Naive thymus-derived CD4-positive, alpha-beta T cell (primary cell): ENCODE data around the gene DNM1L. TPM values are rescaled to one million over a fixed set of nuclear protein-coding genes. Genes with fewer than 3 reads are reported as not detected.
A peak's percentile ranks its signal among the peaks of the same experiment; 100 is the strongest.

Experiments used
- ATAC-seq: fragments of 150-1000 bp; cut with Tn5 transposase; 2 replicates; pipeline ENCODE4 v1.10.0; 2021; ENCODE audit warnings: mild to moderate bottlenecking, moderate library complexity
- CTCF ChIA-PET: fragments of 350-600 bp; sonication (Branson Sonifier 250); formaldehyde crosslinking; loops from one replicate; lab custom pipeline; 2021; ENCODE audit warnings: antibody characterized with exemption; lab: Charles Lee
- POLR2A ChIA-PET: fragments of 350-600 bp; sonication (Branson Sonifier 250); formaldehyde crosslinking; loops from one replicate; lab custom pipeline; 2021; ENCODE audit warnings: antibody characterized with exemption, inconsistent platforms; lab: Charles Lee
- DNase-seq, 9 donors: peaks; one replicate each; pipeline versions ENCODE4 v3.0.0 to v3.0.0-alpha.2; 2020 to 2022; ENCODE audit warnings: mixed read lengths in 1 of 9
- H3K27ac ChIP-seq: one replicate; pipeline ENCODE4 v1.7.0; 2013; ENCODE audit warnings: mild to moderate bottlenecking, low read depth, low read length, moderate library complexity
- H3K27me3 ChIP-seq, 2 donors: one replicate each; pipeline ENCODE4 v1.7.0; 2013; ENCODE audit warnings: low read length in 2 of 2, mild to moderate bottlenecking in 2 of 2, moderate library complexity in 2 of 2; ENCODE audit not compliant: control insufficient read depth in 2 of 2, insufficient read depth in 2 of 2
- H3K36me3 ChIP-seq, 3 experiments: 1 replicate in 2 of 3; 2 replicates in 1 of 3; pipeline ENCODE4 v1.7.0; 2013; ENCODE audit warnings: low read length in 3 of 3, mild to moderate bottlenecking in 3 of 3, moderate library complexity in 1 of 3; ENCODE audit not compliant: insufficient read depth in 3 of 3, control insufficient read depth in 2 of 3
- H3K4me1 ChIP-seq, 2 donors: one replicate each; pipeline ENCODE4 v1.7.0; 2013; ENCODE audit warnings: low read length in 2 of 2, mild to moderate bottlenecking in 2 of 2, moderate library complexity in 1 of 2; ENCODE audit not compliant: control insufficient read depth in 2 of 2, insufficient read depth in 2 of 2
- H3K4me3 ChIP-seq: 2 replicates; pipeline ENCODE4 v1.7.0; 2013; ENCODE audit warnings: mild to moderate bottlenecking, low read length
- H3K9me3 ChIP-seq, 3 experiments: 1 replicate in 2 of 3; 2 replicates in 1 of 3; pipeline ENCODE4 v1.7.0; 2013; ENCODE audit warnings: low read length in 3 of 3; ENCODE audit not compliant: control insufficient read depth in 2 of 3
- H3K27ac Mint-ChIP-seq, 9 donors: one replicate each; pipeline ENCODE4 v1.8.0; 2020 to 2022; ENCODE audit warnings: mixed read lengths in 9 of 9, mild to moderate bottlenecking in 8 of 9, moderate library complexity in 5 of 9, inconsistent platforms in 2 of 9
- H3K27me3 Mint-ChIP-seq, 5 donors: one replicate each; pipeline ENCODE4 v1.8.0; 2021 to 2022; ENCODE audit warnings: mixed read lengths in 5 of 5, mild to moderate bottlenecking in 1 of 5
- H3K36me3 Mint-ChIP-seq, 5 donors: one replicate each; pipeline ENCODE4 v1.8.0; 2020 to 2022; ENCODE audit warnings: mixed read lengths in 5 of 5, mild to moderate bottlenecking in 3 of 5, inconsistent platforms in 1 of 5
- H3K4me1 Mint-ChIP-seq, 7 donors: one replicate each; pipeline ENCODE4 v1.8.0; 2020 to 2022; ENCODE audit warnings: mixed read lengths in 7 of 7, mild to moderate bottlenecking in 3 of 7, inconsistent platforms in 1 of 7
- H3K4me3 Mint-ChIP-seq, 10 donors: one replicate each; pipeline ENCODE4 v1.8.0; 2020 to 2022; ENCODE audit warnings: mild to moderate bottlenecking in 10 of 10, mixed read lengths in 10 of 10, moderate library complexity in 6 of 10, inconsistent platforms in 2 of 10
- H3K9me3 Mint-ChIP-seq, 11 donors: one replicate each; pipeline ENCODE4 v1.8.0; 2020 to 2022; ENCODE audit warnings: mixed read lengths in 11 of 11, mild to moderate bottlenecking in 4 of 11, inconsistent platforms in 1 of 11, moderate library complexity in 1 of 11
- intact Hi-C, 2 donors: fragments of 100-400 bp; cut with micrococcal nuclease; formaldehyde crosslinking; loops; one replicate each; pipeline ENCODE4 v1.15.1; 2023
- polyA plus RNA-seq, 2 donors: library from polyadenylated mRNA; unstranded; fragments of 300-500 nt; fragmentation: Illumina TruSeq; gene quantifications; one replicate each; pipeline ENCODE4 v1.2.3, GENCODE V29; 2021
- total RNA-seq, 6 experiments: library from RNA in 5 of 6; stranded (reverse) in 5 of 6; gene quantifications; 1 replicate in 5 of 6; 2 replicates in 1 of 6; pipeline ENCODE4 v1.2.3 and lab custom pipeline; 2021 to 2026

Gene DNM1L
- total and polyA plus RNA-seq, 7 experiments from 2014 or later, result 17.4 to 68.4 (median 51.9) TPM

- Mint-ChIP-seq H3K4me1 (peaks cover 0 to 28% (median 20%) of the 10 kb centered on the region in 7 donors), H3K27ac (peak overlapping the region in 2 of 9 donors; percentile 41 to 53), H3K27me3 (no peaks in the 10 kb centered on the region), H3K36me3 (peaks cover 0 to 46% (median 17%) of the 10 kb centered on the region in 5 donors), H3K4me3 (no peak overlapping the region), H3K9me3 (no peaks in the 10 kb centered on the region)
- DNase-seq (no peak), ATAC-seq (no peak)
- Histone ChIP-seq H3K27ac (no peak overlapping the region), H3K4me3 (no peak overlapping the region), H3K36me3 (peaks cover 17 to 73% (median 17%) of the 10 kb centered on the region in 3 experiments), H3K27me3 (no peaks in the 10 kb centered on the region), H3K4me1 (no peaks in the 10 kb centered on the region), H3K9me3 (no peaks in the 10 kb centered on the region)
- intact Hi-C loops, result no loop called here
- ChIA-PET CTCF (interaction anchor here (1.2 kb wide), 1 partner anchor 15 kb away, joined by 3 read pairs; no protein-coding TSS in a partner anchor), POLR2A (no interaction called here)
Observed at GRCh38 chr12:32742133-32742532, 63.0 kb downstream of the DNM1L start.

- no peaks in the 10 kb centered on the region for H3K27me3 Mint-ChIP-seq
- H3K36me3 Mint-ChIP-seq, result peaks cover 0 to 51% (median 24%) of the 10 kb centered on the region in 5 donors
Observed at GRCh38 chr12:32743264-32743663, 64.2 kb downstream of the DNM1L start.

DNA sequence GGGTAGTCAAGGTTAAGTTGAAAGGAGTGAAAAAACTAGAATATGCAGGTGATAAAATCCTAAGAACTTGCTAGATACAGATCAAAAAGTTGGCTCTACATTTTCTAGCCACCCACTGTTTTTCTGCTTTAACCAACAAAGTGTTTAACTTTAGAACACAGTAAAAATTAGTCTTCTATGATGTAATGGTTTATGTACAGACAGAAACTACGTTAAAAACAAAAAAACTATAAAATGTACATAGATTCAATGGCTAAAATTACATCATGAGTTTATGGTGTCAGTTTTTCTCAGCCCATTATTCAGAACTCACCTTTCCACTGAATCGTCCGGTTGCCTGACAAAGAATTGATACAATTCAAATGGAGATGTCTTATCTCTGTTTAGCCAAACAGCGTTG lies 74.5 kb downstream of the DNM1L start:
- DNase-seq (no peak), ATAC-seq (no peak)
- Histone ChIP-seq H3K27me3 (no peaks in the 10 kb centered on the region), H3K4me1 (peaks cover 13% of the 10 kb centered on the region in 2 donors), H3K36me3 (peaks cover 9 to 56% (median 30%) of the 10 kb centered on the region in 3 experiments), H3K27ac (no peak overlapping the region), H3K4me3 (no peak overlapping the region), H3K9me3 (no peaks in the 10 kb centered on the region)
- Mint-ChIP-seq H3K27ac (peak overlapping the region in 8 of 9 donors; percentile 23 to 97 (median 90)), H3K9me3 (no peaks in the 10 kb centered on the region), H3K4me3 (peak overlapping the region in 7 of 10 donors; percentile 32 to 99 (median 87)), H3K36me3 (peaks cover 0 to 24% (median 4%) of the 10 kb centered on the region in 5 donors), H3K4me1 (peaks cover 0 to 21% (median 20%) of the 10 kb centered on the region in 7 donors), H3K27me3 (no peaks in the 10 kb centered on the region)
- ChIA-PET POLR2A (no interaction called here), CTCF (interaction anchor here (2.9 kb wide), 1 partner anchor 9 kb away, joined by 8 read pairs; no protein-coding TSS in a partner anchor)
- intact Hi-C loops, result loop anchor here (2.0 to 10.0 kb wide), 7 partner anchors 169 to 1999 kb away; partner anchors contain the start of genes CAPRIN2 (in 2 of the 2), DDX11 (in 1 of the 2) and SINHCAF (in 1 of the 2)

More at GRCh38 chr12:32743264-32743663, 64.2 kb downstream of the DNM1L start:
- Mint-ChIP-seq H3K4me1 (peaks cover 0 to 28% (median 18%) of the 10 kb centered on the region in 7 donors), H3K9me3 (no peaks in the 10 kb centered on the region), H3K4me3 (no peak overlapping the region), H3K27ac (peak overlapping the region in 4 of 9 donors; percentile 1 to 52 (median 15))
- DNase-seq, result no peak
- H3K4me1 ChIP-seq, result no peaks in the 10 kb centered on the region
- CTCF ChIA-PET, result interaction anchor here (1.2 kb wide), 1 partner anchor 14 kb away, joined by 3 read pairs; no protein-coding TSS in a partner anchor
- no peaks in the 10 kb centered on the region for H3K9me3 ChIP-seq
- peaks cover 17 to 76% (median 17%) of the 10 kb centered on the region in 3 experiments for H3K36me3 ChIP-seq
- POLR2A ChIA-PET, result no interaction called here
- intact Hi-C loops, result no loop called here
- ATAC-seq, result no peak
- H3K27ac ChIP-seq, result no peak overlapping the region
- H3K4me3 ChIP-seq, result no peak overlapping the region
- H3K27me3 ChIP-seq, result no peaks in the 10 kb centered on the region

DNA sequence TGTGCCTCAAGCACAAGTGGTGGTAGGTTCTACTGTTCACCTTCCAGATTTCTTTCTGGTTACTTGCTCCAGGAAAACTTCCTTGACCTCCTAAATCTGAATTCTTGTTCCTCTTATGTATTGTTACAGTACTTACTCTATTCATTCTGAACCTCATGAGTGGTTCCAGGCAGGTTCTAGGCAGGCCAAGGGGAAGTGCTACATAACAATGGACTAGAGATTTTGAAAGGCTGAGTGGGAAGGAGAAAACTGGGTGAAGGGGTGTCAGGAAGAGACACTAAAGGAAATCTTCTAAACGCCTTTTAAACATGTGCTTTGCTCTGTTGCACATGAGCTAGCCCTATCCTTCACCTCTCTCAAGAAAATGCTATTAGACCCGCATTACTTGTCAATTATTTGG lies 75.0 kb downstream of the DNM1L start:
- no peaks in the 10 kb centered on the region for H3K9me3 Mint-ChIP-seq
- peaks cover 9 to 51% (median 25%) of the 10 kb centered on the region in 3 experiments for H3K36me3 ChIP-seq
- peak overlapping the region; percentile 37 to 97 (median 91) for H3K27ac Mint-ChIP-seq
- DNase-seq, result no peak
- peak overlapping the region; percentile 76 for H3K27ac ChIP-seq
- no peaks in the 10 kb centered on the region for H3K27me3 ChIP-seq
- no peaks in the 10 kb centered on the region for H3K9me3 ChIP-seq
- ChIA-PET CTCF (interaction anchor here (0.6 to 4.4 kb wide), 5 partner anchors 9 to 1740 kb away, joined by 4 to 54 read pairs (median 8); partner anchors contain the start of gene ALG10), POLR2A (interaction anchor here (1.1 kb wide), 1 partner anchor 75 kb away, joined by 3 read pairs; the partner anchor contains the start of gene DNM1L)
- peaks cover 0 to 21% (median 20%) of the 10 kb centered on the region in 7 donors for H3K4me1 Mint-ChIP-seq
- intact Hi-C loops, result loop anchor here (2.0 to 10.0 kb wide), 7 partner anchors 169 to 1999 kb away; partner anchors contain the start of genes CAPRIN2 (in 2 of the 2), DDX11 (in 1 of the 2) and SINHCAF (in 1 of the 2)
- peaks cover 13% of the 10 kb centered on the region in 2 donors for H3K4me1 ChIP-seq
- peak overlapping the region; percentile 68 for H3K4me3 ChIP-seq
- H3K27me3 Mint-ChIP-seq, result no peaks in the 10 kb centered on the region
- no peak for ATAC-seq
- peaks cover 0 to 24% (median 4%) of the 10 kb centered on the region in 5 donors for H3K36me3 Mint-ChIP-seq
- H3K4me3 Mint-ChIP-seq, result peak overlapping the region; percentile 69 to 99 (median 89)

GRCh38 chr12:32755051-32755653 lies 76.1 kb downstream of the DNM1L start:
- intact Hi-C loops, result loop anchor here (1.0 to 10.0 kb wide), 17 partner anchors 76 to 2000 kb away; partner anchors contain the start of genes CAPRIN2 (in 2 of the 2), DNM1L (in 2 of the 2), SINHCAF (in 2 of the 2) and DDX11 (in 1 of the 2)
- Mint-ChIP-seq H3K27me3 (peaks cover 0 to 3% (median 0%) of the 10 kb centered on the region in 5 donors), H3K4me1 (peaks cover 0 to 21% (median 20%) of the 10 kb centered on the region in 7 donors), H3K36me3 (peaks cover 0 to 20% (median 4%) of the 10 kb centered on the region in 5 donors), H3K27ac (peak overlapping the region; percentile 81 to 99 (median 94)), H3K9me3 (no peaks in the 10 kb centered on the region), H3K4me3 (peak overlapping the region; percentile 84 to 99 (median 90))
- Histone ChIP-seq H3K36me3 (peaks cover 9 to 40% (median 15%) of the 10 kb centered on the region in 3 experiments), H3K27me3 (no peaks in the 10 kb centered on the region), H3K4me3 (peak overlapping the region; percentile 68), H3K4me1 (peaks cover 13% of the 10 kb centered on the region in 2 donors), H3K9me3 (no peaks in the 10 kb centered on the region), H3K27ac (peak overlapping the region; percentile 76)
- ChIA-PET POLR2A (interaction anchor here (0.6 to 2.3 kb wide), 11 partner anchors 17 to 1281 kb away, joined by 3 to 39 read pairs (median 3); partner anchors contain the start of genes ALG10 and DNM1L), CTCF (interaction anchor here (0.6 to 4.4 kb wide), 9 partner anchors 10 to 1741 kb away, joined by 3 to 54 read pairs (median 4); partner anchors contain the start of gene ALG10)
- DNase-seq (peak in 8 of 9 donors; percentile 48 to 77 (median 74)), ATAC-seq (peak; percentile 69)
